ENCODE data around the gene S100A7A.

DNA sequence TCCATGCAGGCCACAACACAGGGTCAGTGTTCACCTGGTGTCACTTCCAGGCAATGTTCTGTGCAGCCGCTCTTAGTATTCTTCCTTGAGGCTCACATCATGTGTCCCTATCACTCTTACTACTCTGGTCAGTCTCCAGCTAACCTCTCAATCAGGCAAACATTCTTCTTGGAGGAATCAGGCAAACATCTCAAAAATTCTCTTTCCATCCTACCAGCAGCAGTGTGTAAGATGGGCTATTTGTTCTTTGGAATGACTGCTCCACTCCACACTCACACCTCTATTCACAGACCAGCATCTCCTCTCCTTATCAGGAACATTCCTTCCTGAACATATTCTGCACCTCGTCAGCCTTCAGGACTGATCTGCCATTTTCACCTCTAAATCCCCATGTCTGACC, 4.0 kb downstream of the S100A7A start:
- TF ChIP-seq EZH2 (IDR thresholded peaks at IDR 0.05; ENCODE audit: borderline replicate concordance, low read length): no peak
- TF ChIP-seq, protein P1, sequence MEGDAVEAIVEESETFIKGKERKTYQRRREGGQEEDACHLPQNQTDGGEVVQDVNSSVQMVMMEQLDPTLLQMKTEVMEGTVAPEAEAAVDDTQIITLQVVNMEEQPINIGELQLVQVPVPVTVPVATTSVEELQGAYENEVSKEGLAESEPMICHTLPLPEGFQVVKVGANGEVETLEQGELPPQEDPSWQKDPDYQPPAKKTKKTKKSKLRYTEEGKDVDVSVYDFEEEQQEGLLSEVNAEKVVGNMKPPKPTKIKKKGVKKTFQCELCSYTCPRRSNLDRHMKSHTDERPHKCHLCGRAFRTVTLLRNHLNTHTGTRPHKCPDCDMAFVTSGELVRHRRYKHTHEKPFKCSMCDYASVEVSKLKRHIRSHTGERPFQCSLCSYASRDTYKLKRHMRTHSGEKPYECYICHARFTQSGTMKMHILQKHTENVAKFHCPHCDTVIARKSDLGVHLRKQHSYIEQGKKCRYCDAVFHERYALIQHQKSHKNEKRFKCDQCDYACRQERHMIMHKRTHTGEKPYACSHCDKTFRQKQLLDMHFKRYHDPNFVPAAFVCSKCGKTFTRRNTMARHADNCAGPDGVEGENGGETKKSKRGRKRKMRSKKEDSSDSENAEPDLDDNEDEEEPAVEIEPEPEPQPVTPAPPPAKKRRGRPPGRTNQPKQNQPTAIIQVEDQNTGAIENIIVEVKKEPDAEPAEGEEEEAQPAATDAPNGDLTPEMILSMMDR (IDR thresholded peaks at IDR 0.05; ENCODE audit: low read length): no peak
